ENCODE measurements around the gene LIPG.

- TF ChIP-seq, protein P1, sequence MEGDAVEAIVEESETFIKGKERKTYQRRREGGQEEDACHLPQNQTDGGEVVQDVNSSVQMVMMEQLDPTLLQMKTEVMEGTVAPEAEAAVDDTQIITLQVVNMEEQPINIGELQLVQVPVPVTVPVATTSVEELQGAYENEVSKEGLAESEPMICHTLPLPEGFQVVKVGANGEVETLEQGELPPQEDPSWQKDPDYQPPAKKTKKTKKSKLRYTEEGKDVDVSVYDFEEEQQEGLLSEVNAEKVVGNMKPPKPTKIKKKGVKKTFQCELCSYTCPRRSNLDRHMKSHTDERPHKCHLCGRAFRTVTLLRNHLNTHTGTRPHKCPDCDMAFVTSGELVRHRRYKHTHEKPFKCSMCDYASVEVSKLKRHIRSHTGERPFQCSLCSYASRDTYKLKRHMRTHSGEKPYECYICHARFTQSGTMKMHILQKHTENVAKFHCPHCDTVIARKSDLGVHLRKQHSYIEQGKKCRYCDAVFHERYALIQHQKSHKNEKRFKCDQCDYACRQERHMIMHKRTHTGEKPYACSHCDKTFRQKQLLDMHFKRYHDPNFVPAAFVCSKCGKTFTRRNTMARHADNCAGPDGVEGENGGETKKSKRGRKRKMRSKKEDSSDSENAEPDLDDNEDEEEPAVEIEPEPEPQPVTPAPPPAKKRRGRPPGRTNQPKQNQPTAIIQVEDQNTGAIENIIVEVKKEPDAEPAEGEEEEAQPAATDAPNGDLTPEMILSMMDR (conservative IDR thresholded peaks at IDR 0.05; ENCODE audit: low read length), result no peak
- no peak for TF ChIP-seq EZH2phosphoT487 (IDR thresholded peaks at IDR 0.05; ENCODE audit: borderline replicate concordance, low read depth, low read length)
Measured at GRCh38 chr18:49558356-49558755, 3.5 kb upstream of the LIPG start.
